Measurements from ENCODE around the gene PGAM5. TPM values are rescaled to one million over a fixed set of nuclear protein-coding genes. Genes with fewer than 3 reads are reported as not detected.

PGAM5 gene
- total and polyA plus RNA-seq, 2 experiments from 2014 or later: 17.6 to 27.2 TPM

- no peak overlapping the region for H3K27ac ChIP-seq
- no peaks in the 10 kb centered on the region for H3K9me2 ChIP-seq (replicated peaks; ENCODE audit: insufficient read depth)
- H3K4me2 ChIP-seq: no peak overlapping the region
- H3K4me3 ChIP-seq: no peak overlapping the region
- WGBS (ENCODE audit: low lambda C conversion rate, missing lambda C conversion rate): 97% methylated on average over 20 of the region's 20 CpGs
- TF ChIP-seq EZH2phosphoT487 (IDR thresholded peaks at IDR 0.05; ENCODE audit: low read depth, severe bottlenecking, unreplicated experiment) (no peak), EZH2 (IDR thresholded peaks at IDR 0.05; ENCODE audit: borderline replicate concordance) (no peak)
- peaks cover 12% of the 10 kb centered on the region for H4K20me1 ChIP-seq (ENCODE audit: insufficient read depth, poor library complexity, severe bottlenecking)
- H3K79me2 ChIP-seq: peaks cover 27% of the 10 kb centered on the region
- H3K27me3 ChIP-seq: no peaks in the 10 kb centered on the region
- H3K36me3 ChIP-seq (replicated peaks; ENCODE audit: insufficient read depth, low read depth): no peaks in the 10 kb centered on the region
- no peak for DNase-seq (ENCODE audit: low spot score)
- no peaks in the 10 kb centered on the region for H3K9me3 ChIP-seq (ENCODE audit: low read depth)
- H2AFZ ChIP-seq: no peak overlapping the region
- peaks cover 8% of the 10 kb centered on the region for H3K4me1 ChIP-seq (ENCODE audit: insufficient read depth)
These were observed 53.6 kb downstream of the PGAM5 start for GRCh38 chr12:132764231-132764630.

GRCh38 chr12:132765361-132765760 is 54.7 kb downstream of the PGAM5 start:
- H3K9me3 ChIP-seq (ENCODE audit: low read depth): no peaks in the 10 kb centered on the region
- peaks cover 16% of the 10 kb centered on the region for H3K79me2 ChIP-seq
- no peaks in the 10 kb centered on the region for H3K36me3 ChIP-seq (replicated peaks; ENCODE audit: insufficient read depth, low read depth)
- H3K27ac ChIP-seq: no peak overlapping the region
- H4K20me1 ChIP-seq (ENCODE audit: insufficient read depth, poor library complexity, severe bottlenecking): peaks cover under 1% of the 10 kb centered on the region
- no peaks in the 10 kb centered on the region for H3K9me2 ChIP-seq (replicated peaks; ENCODE audit: insufficient read depth)
- no peak overlapping the region for H2AFZ ChIP-seq
- TF ChIP-seq EZH2phosphoT487 (IDR thresholded peaks at IDR 0.05; ENCODE audit: low read depth, severe bottlenecking, unreplicated experiment) (no peak), CTCF (IDR thresholded peaks at IDR 0.05; ENCODE audit: poor library complexity) (no peak), EZH2 (IDR thresholded peaks at IDR 0.05; ENCODE audit: borderline replicate concordance) (no peak)
- DNase-seq (ENCODE audit: low spot score): no peak
- no peaks in the 10 kb centered on the region for H3K27me3 ChIP-seq
- no peaks in the 10 kb centered on the region for H3K4me1 ChIP-seq (ENCODE audit: insufficient read depth)
- no peak overlapping the region for H3K4me3 ChIP-seq
- 69% methylated on average over 11 of the region's 11 CpGs for WGBS (ENCODE audit: low lambda C conversion rate, missing lambda C conversion rate)
- no peak overlapping the region for H3K4me2 ChIP-seq

- Histone ChIP-seq H3K79me2 (peaks cover 5% of the 10 kb centered on the region), H3K36me3 (replicated peaks; ENCODE audit: insufficient read depth, low read depth) (no peaks in the 10 kb centered on the region), H3K27ac (no peak overlapping the region), H3K4me3 (no peak overlapping the region), H3K4me2 (no peak overlapping the region), H2AFZ (no peak overlapping the region), H3K27me3 (no peaks in the 10 kb centered on the region), H3K9me3 (ENCODE audit: low read depth) (no peaks in the 10 kb centered on the region), H3K9me2 (replicated peaks; ENCODE audit: insufficient read depth) (no peaks in the 10 kb centered on the region), H4K20me1 (ENCODE audit: insufficient read depth, poor library complexity, severe bottlenecking) (no peaks in the 10 kb centered on the region), H3K4me1 (ENCODE audit: insufficient read depth) (no peaks in the 10 kb centered on the region)
- WGBS (ENCODE audit: low lambda C conversion rate, missing lambda C conversion rate): 86% methylated on average over 27 of the region's 27 CpGs
- no peak for DNase-seq (ENCODE audit: low spot score)
- TF ChIP-seq EZH2phosphoT487 (IDR thresholded peaks at IDR 0.05; ENCODE audit: low read depth, severe bottlenecking, unreplicated experiment) (no peak), CTCF (IDR thresholded peaks at IDR 0.05; ENCODE audit: poor library complexity) (no peak), EZH2 (IDR thresholded peaks at IDR 0.05; ENCODE audit: borderline replicate concordance) (no peak)
These were observed 55.9 kb downstream of the PGAM5 start for GRCh38 chr12:132766380-132767085.

GRCh38 chr12:132771126-132771838 is 60.6 kb downstream of the PGAM5 start:
- Histone ChIP-seq H3K9me3 (ENCODE audit: low read depth) (no peaks in the 10 kb centered on the region), H3K4me1 (ENCODE audit: insufficient read depth) (no peaks in the 10 kb centered on the region), H3K36me3 (replicated peaks; ENCODE audit: insufficient read depth, low read depth) (no peaks in the 10 kb centered on the region), H3K27ac (no peak overlapping the region), H3K9me2 (replicated peaks; ENCODE audit: insufficient read depth) (no peaks in the 10 kb centered on the region), H3K4me2 (no peak overlapping the region), H2AFZ (no peak overlapping the region), H4K20me1 (ENCODE audit: insufficient read depth, poor library complexity, severe bottlenecking) (no peaks in the 10 kb centered on the region), H3K27me3 (no peaks in the 10 kb centered on the region), H3K79me2 (no peaks in the 10 kb centered on the region), H3K4me3 (no peak overlapping the region)
- no peak for DNase-seq (ENCODE audit: low spot score)
- WGBS (ENCODE audit: low lambda C conversion rate, missing lambda C conversion rate): 95% methylated on average over 15 of the region's 15 CpGs
- TF ChIP-seq CTCF (IDR thresholded peaks at IDR 0.05; ENCODE audit: poor library complexity) (no peak), EZH2 (IDR thresholded peaks at IDR 0.05; ENCODE audit: borderline replicate concordance) (no peak), EZH2phosphoT487 (IDR thresholded peaks at IDR 0.05; ENCODE audit: low read depth, severe bottlenecking, unreplicated experiment) (no peak)
